GM21737 (cell line): ENCODE data around the gene SETD7.

Experiments used
- ATAC-seq: cut with Tn5 transposase; IDR thresholded peaks from one replicate; pipeline ENCODE4 v1.9.1; 2021; ENCODE audit warnings: mild to moderate bottlenecking, moderate library complexity; ENCODE audit not compliant: unreplicated experiment

The SETD7 gene

GRCh38 chr4:139556071-139556723 lies at the start of gene SETD7:
TSS of gene SETD7 (minus strand) at chr4:139556219. CDS start at chr4:139556137, 82 bp downstream.
- no peak for ATAC-seq

DNA sequence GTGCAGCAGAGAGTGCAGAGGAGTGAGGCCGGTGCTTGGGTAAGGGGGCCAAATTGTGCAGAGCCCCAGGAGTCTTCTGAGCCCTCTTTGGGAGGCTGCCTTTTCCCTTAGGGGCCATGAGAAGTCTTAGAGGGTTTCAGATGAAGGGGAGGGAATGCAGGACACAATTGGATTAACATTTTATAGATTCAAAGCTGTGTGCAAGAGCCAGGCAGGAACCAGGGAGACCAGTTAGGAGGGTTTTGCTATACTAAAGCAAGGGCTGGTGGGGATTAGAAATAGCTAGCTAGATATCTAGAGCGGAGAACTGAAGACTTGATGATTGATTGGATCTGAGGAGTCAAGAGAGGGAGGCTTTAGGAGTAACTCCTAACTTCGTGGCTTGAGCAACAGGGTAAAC lies 49.5 kb upstream of the SETD7 start:
- no peak for ATAC-seq

- no peak for ATAC-seq
Observed at GRCh38 chr4:139603576-139604410, 47.8 kb upstream of the SETD7 start.

- no peak for ATAC-seq
Observed at GRCh38 chr4:139602776-139603360, 46.8 kb upstream of the SETD7 start.

DNA sequence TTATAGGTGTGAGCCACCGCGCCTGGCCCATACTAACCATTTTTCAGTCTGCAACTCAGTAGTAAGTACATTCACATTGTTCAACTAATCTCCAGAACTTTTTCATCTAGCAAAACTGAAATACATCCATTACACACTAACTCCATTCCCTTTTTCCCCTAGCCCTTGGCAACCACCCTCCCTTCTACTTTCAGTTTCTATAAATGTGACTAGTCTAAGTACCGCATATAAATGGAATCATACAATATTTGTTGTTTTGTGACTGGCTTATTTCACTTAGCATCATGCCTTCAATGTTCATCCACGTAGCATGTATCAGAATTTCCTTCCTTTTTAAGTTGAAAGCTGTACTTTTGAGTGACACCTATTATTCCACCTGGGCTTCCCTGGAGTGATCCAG lies 44.6 kb upstream of the SETD7 start:
- ATAC-seq, result no peak

DNA sequence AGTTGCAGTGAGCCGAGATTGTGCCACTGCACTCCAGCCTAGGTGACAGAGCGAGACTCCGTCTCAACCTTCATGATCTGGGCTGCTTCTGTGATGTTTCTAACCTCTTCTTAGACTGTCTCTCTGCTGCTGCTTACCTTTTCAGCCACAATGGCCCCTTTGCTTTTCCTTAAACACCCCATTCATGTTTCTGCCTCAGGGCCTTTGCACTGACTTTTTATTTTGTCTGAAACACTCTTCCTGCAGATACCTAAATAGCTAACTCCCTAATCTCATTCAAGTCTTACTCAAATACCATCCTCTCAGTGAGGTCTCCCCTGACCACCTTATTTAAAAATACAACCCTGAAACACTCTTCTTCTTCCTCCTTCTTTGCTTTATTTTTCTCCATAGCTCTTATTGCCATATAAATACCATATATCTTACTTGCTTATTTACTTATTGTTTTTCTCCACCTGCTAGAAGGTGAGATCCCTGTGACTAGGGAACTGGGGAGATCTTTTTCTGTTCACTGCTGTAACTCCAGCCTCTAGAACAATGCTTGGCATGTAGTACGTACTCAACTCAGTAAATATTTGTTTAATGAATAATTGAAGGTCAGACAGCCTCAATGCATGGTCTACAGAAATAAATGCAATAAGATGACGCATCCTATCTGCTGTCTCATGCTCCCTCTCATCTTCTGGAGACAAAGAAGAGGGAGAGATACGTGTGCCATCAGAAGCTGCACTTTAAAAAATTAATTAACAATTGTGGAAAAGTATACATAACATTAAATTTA lies 43.8 kb upstream of the SETD7 start:
- no peak for ATAC-seq

- no peak for ATAC-seq
Observed at GRCh38 chr4:139599076-139599475, 43.1 kb upstream of the SETD7 start.

GRCh38 chr4:139596684-139597279 lies 40.8 kb upstream of the SETD7 start:
- no peak for ATAC-seq

- ATAC-seq, result no peak
Observed at GRCh38 chr4:139596034-139596683, 40.1 kb upstream of the SETD7 start.

DNA sequence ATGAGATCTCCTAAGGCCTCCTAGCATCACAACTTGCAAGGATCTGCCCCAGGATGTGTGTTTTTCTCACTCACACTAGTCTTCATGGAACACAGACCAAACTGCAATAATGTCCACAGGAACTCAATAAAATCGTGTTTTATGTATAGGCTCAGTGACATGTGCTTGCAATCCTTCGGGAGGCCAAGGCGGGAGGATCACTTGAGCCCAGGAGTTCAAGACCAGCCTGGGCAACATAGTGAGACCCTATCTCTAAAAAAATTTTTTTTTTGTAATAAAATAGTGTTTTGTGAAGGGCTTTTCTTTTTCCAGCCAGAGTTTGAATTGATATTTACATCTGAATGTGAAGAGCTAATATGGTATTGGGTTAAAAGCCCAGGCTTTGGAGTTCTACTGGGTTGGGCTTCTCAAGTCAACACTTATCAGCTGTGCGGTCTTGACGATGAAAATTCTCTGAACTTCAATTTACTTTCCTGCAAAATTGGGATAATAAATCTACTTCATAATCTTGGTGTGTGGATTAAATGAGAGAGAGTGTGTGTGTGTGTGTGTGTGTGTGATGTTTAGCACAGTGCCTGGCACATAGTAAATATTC lies 38.7 kb upstream of the SETD7 start:
- ATAC-seq, result no peak

DNA sequence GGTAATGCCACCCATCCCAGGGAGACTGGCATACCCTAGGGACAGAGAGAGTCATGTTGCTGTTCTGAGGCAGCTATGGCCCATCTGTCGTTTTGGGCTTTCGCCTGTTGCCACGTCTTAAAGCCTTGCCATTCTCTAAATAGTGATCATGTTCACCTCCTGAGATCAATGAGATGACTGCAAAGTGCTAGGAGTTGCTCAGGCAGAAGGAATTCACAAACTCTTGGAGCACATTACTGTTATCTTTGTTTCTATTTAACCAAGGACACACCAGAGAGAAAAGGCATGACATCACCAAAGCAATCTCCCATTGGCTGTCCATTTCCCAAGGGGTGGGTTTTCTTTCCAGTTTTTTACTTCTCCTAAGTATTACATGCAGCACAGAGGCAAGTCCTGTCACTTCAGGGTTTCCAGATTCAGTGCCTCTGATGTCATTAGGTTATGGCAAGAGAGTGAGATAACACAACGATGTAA lies 37.1 kb upstream of the SETD7 start:
- ATAC-seq, result no peak

GRCh38 chr4:139589336-139590018 lies 33.5 kb upstream of the SETD7 start:
- ATAC-seq, result no peak

- ATAC-seq, result no peak
Observed at GRCh38 chr4:139587446-139587845, 31.4 kb upstream of the SETD7 start.

GRCh38 chr4:139585473-139585872 lies 29.5 kb upstream of the SETD7 start:
- no peak for ATAC-seq

GRCh38 chr4:139584784-139585183 lies 28.8 kb upstream of the SETD7 start:
- ATAC-seq, result no peak

GRCh38 chr4:139584013-139584412 lies 28.0 kb upstream of the SETD7 start:
- no peak for ATAC-seq

GRCh38 chr4:139582044-139582443 lies 26.0 kb upstream of the SETD7 start:
- ATAC-seq, result no peak

- no peak for ATAC-seq
Observed at GRCh38 chr4:139581096-139581495, 25.1 kb upstream of the SETD7 start.

GRCh38 chr4:139576219-139576618 lies 20.2 kb upstream of the SETD7 start:
- no peak for ATAC-seq
